MM.1S (cell line): ENCODE measurements around the gene MED25.

Source experiments
- EZH2 ChIP-seq: fragments of 300-600 bp; sonication (generic); optimal IDR thresholded peaks from 2 replicates; pipeline ENCODE3; 2017; ENCODE audit warnings: low read depth, mild to moderate bottlenecking, antibody characterized with exemption, low read length, mixed read lengths
- EZH2phosphoT487 ChIP-seq: fragments of 300-600 bp; sonication (generic); IDR thresholded peaks from 2 replicates; pipeline ENCODE4 v1.6.1; 2018; ENCODE audit warnings: antibody characterized with exemption, low read length
- TF ChIP-seq, protein P1 (sequence below): fragments of 300-600 bp; sonication (generic); IDR thresholded peaks from 2 replicates; pipeline ENCODE4 v1.5.1; 2016; ENCODE audit warnings: antibody characterized with exemption, low read length, mixed read lengths

DNA sequence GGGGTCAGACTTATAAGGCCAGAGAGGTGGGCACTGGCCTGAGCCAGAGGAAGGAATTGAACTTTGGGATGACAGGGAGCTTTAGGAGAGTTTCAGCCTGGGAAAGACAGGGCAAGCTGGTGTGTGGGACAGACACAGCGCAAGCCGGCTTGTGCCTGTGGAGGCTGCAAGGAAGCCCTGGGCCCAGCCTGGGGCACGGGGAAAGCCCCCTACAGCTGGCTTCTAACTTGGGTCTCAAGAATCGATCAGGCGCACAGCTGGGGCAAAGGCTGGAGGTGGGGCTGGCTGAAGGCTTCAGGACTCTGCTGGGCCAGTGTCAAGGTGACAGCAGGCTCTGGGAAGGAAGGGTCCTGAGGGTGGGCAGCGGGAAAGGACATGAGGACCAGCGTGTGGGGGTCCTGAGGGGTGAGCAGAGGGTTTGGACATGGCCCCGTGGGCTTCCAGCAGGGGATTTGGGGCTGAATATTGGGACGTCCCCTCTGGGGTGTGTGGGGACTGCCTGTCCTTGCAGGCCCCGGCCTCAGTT is 35.8 kb downstream of the MED25 start:
- TF ChIP-seq EZH2phosphoT487 (no peak), EZH2 (no peak)
- TF ChIP-seq, protein P1, sequence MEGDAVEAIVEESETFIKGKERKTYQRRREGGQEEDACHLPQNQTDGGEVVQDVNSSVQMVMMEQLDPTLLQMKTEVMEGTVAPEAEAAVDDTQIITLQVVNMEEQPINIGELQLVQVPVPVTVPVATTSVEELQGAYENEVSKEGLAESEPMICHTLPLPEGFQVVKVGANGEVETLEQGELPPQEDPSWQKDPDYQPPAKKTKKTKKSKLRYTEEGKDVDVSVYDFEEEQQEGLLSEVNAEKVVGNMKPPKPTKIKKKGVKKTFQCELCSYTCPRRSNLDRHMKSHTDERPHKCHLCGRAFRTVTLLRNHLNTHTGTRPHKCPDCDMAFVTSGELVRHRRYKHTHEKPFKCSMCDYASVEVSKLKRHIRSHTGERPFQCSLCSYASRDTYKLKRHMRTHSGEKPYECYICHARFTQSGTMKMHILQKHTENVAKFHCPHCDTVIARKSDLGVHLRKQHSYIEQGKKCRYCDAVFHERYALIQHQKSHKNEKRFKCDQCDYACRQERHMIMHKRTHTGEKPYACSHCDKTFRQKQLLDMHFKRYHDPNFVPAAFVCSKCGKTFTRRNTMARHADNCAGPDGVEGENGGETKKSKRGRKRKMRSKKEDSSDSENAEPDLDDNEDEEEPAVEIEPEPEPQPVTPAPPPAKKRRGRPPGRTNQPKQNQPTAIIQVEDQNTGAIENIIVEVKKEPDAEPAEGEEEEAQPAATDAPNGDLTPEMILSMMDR, result no peak
